Measurements from ENCODE around the gene TMEM218. TPM values are rescaled to one million over a fixed set of nuclear protein-coding genes. Genes with fewer than 3 reads are reported as not detected.

Gene TMEM218
- total RNA-seq, 1 donor from 2014 or later = 0.64 TPM

DNA sequence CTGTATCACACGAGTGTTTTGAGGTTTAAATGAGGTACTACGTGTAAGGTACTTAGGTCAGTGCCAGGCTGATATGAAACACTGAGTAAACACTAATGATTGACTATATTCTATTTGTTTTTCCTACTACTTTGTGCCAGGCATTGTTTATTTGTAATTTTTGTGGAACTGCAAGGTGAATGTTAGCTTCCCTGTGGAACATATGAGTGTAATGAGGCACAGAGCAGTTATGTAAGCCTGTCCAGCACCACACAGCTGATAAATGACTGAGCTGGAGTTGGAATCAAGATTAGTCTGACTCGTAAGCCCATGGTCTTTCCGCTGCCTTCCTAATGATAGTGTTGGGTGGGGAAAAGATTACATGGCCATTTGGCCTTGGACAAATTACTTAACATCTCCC, 42.4 kb downstream of the TMEM218 start:
- DNase-seq (ENCODE audit: low spot score in 2 of 2) = no peak
- H3K4me1 ChIP-seq = peaks cover 0 to under 1% of the 10 kb centered on the region in 2 donors
- H3K36me3 ChIP-seq = no peaks in the 10 kb centered on the region
- H3K27ac ChIP-seq = no peak overlapping the region
- H3K27me3 ChIP-seq = no peaks in the 10 kb centered on the region
- intact Hi-C loops (cut with DNase I) = no loop called here
- TF ChIP-seq, protein P1, sequence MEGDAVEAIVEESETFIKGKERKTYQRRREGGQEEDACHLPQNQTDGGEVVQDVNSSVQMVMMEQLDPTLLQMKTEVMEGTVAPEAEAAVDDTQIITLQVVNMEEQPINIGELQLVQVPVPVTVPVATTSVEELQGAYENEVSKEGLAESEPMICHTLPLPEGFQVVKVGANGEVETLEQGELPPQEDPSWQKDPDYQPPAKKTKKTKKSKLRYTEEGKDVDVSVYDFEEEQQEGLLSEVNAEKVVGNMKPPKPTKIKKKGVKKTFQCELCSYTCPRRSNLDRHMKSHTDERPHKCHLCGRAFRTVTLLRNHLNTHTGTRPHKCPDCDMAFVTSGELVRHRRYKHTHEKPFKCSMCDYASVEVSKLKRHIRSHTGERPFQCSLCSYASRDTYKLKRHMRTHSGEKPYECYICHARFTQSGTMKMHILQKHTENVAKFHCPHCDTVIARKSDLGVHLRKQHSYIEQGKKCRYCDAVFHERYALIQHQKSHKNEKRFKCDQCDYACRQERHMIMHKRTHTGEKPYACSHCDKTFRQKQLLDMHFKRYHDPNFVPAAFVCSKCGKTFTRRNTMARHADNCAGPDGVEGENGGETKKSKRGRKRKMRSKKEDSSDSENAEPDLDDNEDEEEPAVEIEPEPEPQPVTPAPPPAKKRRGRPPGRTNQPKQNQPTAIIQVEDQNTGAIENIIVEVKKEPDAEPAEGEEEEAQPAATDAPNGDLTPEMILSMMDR (IDR thresholded peaks at IDR 0.05) = no peak
- no peaks in the 10 kb centered on the region for H3K9me3 ChIP-seq
- no peak overlapping the region for H3K4me3 ChIP-seq

DNA sequence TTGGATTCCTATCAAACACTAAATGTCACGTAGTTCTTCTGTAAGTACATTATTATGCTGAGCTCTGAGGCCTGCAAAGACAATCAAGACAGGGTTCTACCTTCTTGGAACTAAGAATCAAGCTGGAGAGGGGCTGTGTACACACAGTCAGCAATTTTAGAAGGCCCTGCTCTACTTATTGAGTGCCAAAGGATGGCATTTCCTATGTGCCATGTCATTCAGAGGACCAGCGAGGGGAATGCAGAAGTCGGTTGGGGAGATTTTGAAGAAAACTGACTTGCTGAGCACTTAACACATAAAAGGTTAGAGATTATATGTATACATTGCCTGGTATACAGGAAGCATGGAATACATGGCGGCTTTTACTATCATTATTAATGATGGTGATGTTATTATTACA, 43.1 kb downstream of the TMEM218 start:
- TF ChIP-seq, protein P1 (IDR thresholded peaks at IDR 0.05) = no peak
- intact Hi-C loops (cut with DNase I) = no loop called here
- H3K27ac ChIP-seq = no peak overlapping the region
- H3K4me3 ChIP-seq = no peak overlapping the region
- no peaks in the 10 kb centered on the region for H3K9me3 ChIP-seq
- DNase-seq (ENCODE audit: low spot score in 2 of 2) = no peak
- H3K36me3 ChIP-seq = no peaks in the 10 kb centered on the region
- no peaks in the 10 kb centered on the region for H3K27me3 ChIP-seq
- H3K4me1 ChIP-seq = peaks cover 4 to 7% of the 10 kb centered on the region in 2 donors

DNA sequence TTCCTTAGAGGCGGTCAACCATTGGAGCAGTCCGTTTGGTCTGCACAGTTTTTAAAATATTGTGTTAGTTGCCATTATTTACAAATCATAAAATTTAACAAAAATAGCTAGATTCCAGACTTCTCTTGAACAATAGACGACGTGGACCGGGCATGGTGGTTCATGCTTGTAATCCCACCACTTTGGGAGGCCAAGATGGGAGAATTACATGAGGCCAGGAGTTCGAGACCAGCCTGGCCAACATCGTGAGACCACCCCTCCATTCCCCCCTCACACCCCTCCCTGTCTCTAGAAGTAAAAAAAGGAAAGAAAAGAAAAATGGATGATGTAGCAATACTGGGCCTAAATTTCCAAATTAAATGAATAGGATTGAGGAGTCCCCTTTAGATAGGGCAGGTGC, 47.4 kb downstream of the TMEM218 start:
- Histone ChIP-seq H3K9me3 (no peaks in the 10 kb centered on the region), H3K27me3 (no peaks in the 10 kb centered on the region), H3K36me3 (no peaks in the 10 kb centered on the region), H3K4me3 (peak overlapping the region; percentile 72 to 73), H3K27ac (peak overlapping the region; percentile 63 to 66), H3K4me1 (peaks cover 7 to 11% of the 10 kb centered on the region in 2 donors)
- TF ChIP-seq, protein P1 (IDR thresholded peaks at IDR 0.05) = no peak
- intact Hi-C loops (cut with DNase I) = no loop called here
- no peak for DNase-seq (ENCODE audit: low spot score in 2 of 2)

DNA sequence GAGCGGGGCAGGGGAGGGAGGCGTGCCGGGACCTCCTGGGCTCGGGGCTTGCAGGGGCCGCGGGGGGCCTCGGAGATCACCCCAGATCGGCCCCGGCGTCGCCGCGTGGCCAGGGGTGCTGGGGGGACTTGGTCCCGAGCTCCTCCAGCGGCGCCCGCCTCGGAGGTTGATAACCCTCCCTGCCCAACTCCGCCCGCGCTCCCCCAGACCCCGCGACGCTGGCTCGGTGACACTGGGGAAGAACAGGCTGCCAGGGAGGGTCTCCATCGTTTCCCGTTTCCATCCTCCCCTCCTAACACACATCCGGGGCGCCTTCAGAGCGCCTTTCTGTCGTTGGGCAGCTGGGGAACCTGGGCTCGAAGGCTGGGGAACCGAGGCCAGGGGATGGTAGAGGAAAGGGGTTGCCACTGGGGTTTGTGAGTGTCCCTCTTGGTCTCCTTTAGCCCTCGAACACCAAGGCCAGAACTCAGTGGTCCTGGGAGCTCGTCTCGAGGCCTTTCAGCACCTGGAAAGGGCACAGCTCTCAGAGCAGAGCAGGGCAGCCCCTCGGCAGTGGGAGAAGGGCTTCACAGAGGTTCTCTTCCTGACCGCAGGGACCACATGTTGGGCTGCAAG, 47.9 kb downstream of the TMEM218 start:
- intact Hi-C loops (cut with DNase I) = no loop called here
- Histone ChIP-seq H3K27ac (peak overlapping the region; percentile 63 to 66), H3K4me3 (peak overlapping the region; percentile 72 to 73), H3K27me3 (no peaks in the 10 kb centered on the region), H3K9me3 (no peaks in the 10 kb centered on the region), H3K36me3 (no peaks in the 10 kb centered on the region), H3K4me1 (peaks cover 7 to 11% of the 10 kb centered on the region in 2 donors)
- TF ChIP-seq, protein P1 (IDR thresholded peaks at IDR 0.05) = no peak
- no peak for DNase-seq (ENCODE audit: low spot score in 2 of 2)

DNA sequence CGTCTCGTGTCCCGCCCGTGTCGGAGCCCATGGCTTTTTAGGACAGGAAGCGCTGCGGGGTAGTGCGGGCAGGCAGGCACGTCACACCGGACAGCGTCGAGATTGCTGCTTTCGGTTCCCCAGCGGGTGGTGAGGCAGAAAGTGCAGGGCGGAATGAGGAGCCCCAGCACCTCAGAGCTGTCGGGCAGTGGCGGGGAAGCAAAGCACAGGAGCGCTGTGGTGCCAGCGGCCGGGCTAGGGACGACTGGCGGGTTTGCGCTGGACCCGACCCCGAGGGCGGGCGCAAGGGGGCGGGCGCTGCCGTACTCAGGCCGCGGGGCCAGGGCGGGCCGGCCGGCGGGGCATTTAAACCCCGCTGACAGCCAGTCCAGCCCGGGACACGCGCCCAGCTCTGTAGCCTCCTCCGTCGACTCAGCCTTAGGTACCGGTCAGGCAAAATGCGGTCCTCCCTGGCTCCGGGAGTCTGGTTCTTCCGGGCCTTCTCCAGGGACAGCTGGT, 48.4 kb downstream of the TMEM218 start, which contains the start of gene SLC37A2:
TSS of gene SLC37A2 (plus strand) at position 375 of the 498 bp plus-strand sequence. CDS start at position 438, 63 bp downstream.
- H3K4me3 ChIP-seq = peak within 1 kb of the TSS; percentile 72 to 73
- H3K27me3 ChIP-seq = no peaks in the 10 kb centered on the region
- H3K4me1 ChIP-seq = peaks cover 7 to 11% of the 10 kb centered on the region in 2 donors
- intact Hi-C loops (cut with DNase I) = no loop called here
- peak; percentile 51 to 82 for DNase-seq (ENCODE audit: low spot score in 2 of 2)
- TF ChIP-seq, protein P1 (IDR thresholded peaks at IDR 0.05) = peak in 2 of 3 experiments; percentile 9 to 37
- H3K36me3 ChIP-seq = no peaks in the 10 kb centered on the region
- H3K27ac ChIP-seq = peak within 1 kb of the TSS; percentile 63 to 66
- H3K9me3 ChIP-seq = no peaks in the 10 kb centered on the region

Data from ascending aorta (tissue), 2 donors.